Smooth muscle cell (in vitro differentiated cells): ENCODE data around the gene COLGALT1. TPM values are rescaled to one million over a fixed set of nuclear protein-coding genes. Genes with fewer than 3 reads are reported as not detected.

Experiments
- DNase-seq: peaks from one replicate; lab custom pipeline; 2025; ENCODE audit not compliant: unreplicated experiment; lab: John Stamatoyannopoulos, UW
- H2AFZ ChIP-seq: fragments of 200-600 bp; sonication (generic); 2 replicates; pipeline ENCODE4 v1.6.0; 2016; ENCODE audit warnings: antibody characterized with exemption, low read depth, mild to moderate bottlenecking
- H3F3A ChIP-seq: fragments of 200-600 bp; sonication (generic); 2 replicates; pipeline ENCODE4 v1.6.0; 2017; ENCODE audit warnings: antibody characterized with exemption, low read depth
- H3K27ac ChIP-seq: fragments of 200-600 bp; sonication (generic); 2 replicates; pipeline ENCODE4 v1.5.1; 2016; ENCODE audit warnings: low read depth, mild to moderate bottlenecking
- H3K27me3 ChIP-seq: fragments of 200-600 bp; sonication (generic); 2 replicates; pipeline ENCODE4 v1.6.1; 2016; ENCODE audit warnings: low read depth, mild to moderate bottlenecking
- H3K36me3 ChIP-seq: fragments of 200-600 bp; sonication (generic); 2 replicates; pipeline ENCODE4 v1.5.1; 2016; ENCODE audit warnings: low read depth
- H3K4me1 ChIP-seq: fragments of 200-600 bp; sonication (generic); 2 replicates; pipeline ENCODE4 v1.5.1; 2016; ENCODE audit warnings: low read depth
- H3K4me2 ChIP-seq: fragments of 200-600 bp; sonication (generic); 2 replicates; pipeline ENCODE4 v1.6.0; 2016; ENCODE audit warnings: mild to moderate bottlenecking
- H3K4me3 ChIP-seq: fragments of 200-600 bp; sonication (generic); 2 replicates; pipeline ENCODE4 v1.5.1; 2016; ENCODE audit warnings: mild to moderate bottlenecking
- H3K79me2 ChIP-seq: fragments of 200-600 bp; sonication (generic); 2 replicates; pipeline ENCODE4 v1.6.0; 2016; ENCODE audit warnings: low read depth, mild to moderate bottlenecking
- H3K9ac ChIP-seq: fragments of 200-600 bp; sonication (generic); 2 replicates; pipeline ENCODE4 v1.6.0; 2016; ENCODE audit warnings: low read depth
- H3K9me3 ChIP-seq: fragments of 200-600 bp; sonication (generic); replicated peaks from 2 replicates; pipeline ENCODE4 v1.5.1; 2016; ENCODE audit warnings: low read depth
- H4K20me1 ChIP-seq: fragments of 200-600 bp; sonication (generic); 2 replicates; pipeline ENCODE4 v1.6.0; 2016; ENCODE audit warnings: low read depth
- WGBS: methylation state at CpG from one replicate; pipeline ENCODE4 v1.1.7; 2016; ENCODE audit warnings: low lambda C conversion rate; 5-methylcytosine and 5-hydroxymethylcytosine counted together
- polyA plus RNA-seq: library from polyadenylated mRNA; unstranded; fragments of >200 nt; fragmentation: Nextera tagmentation; extraction: Ambion mirVana; gene quantifications from 2 replicates; pipeline ENCODE4 v1.2.1, GENCODE V29; 2016
- total RNA-seq: library from RNA; depleted of rRNA; stranded (reverse); fragments of >200 nt; gene quantifications from 2 replicates; pipeline ENCODE4 v1.2.3, GENCODE V29; 2014
- TF ChIP-seq, protein P1 (sequence below): fragments of 200-600 bp; sonication (generic); IDR thresholded peaks from 2 replicates; pipeline ENCODE4 v1.5.1; 2017; ENCODE audit warnings: borderline replicate concordance, mild to moderate bottlenecking, antibody characterized with exemption; ENCODE audit not compliant: insufficient read depth, poor library complexity, severe bottlenecking

Gene COLGALT1
- total and polyA plus RNA-seq, 2 experiments from 2014 or later = 126 to 151 TPM

DNA sequence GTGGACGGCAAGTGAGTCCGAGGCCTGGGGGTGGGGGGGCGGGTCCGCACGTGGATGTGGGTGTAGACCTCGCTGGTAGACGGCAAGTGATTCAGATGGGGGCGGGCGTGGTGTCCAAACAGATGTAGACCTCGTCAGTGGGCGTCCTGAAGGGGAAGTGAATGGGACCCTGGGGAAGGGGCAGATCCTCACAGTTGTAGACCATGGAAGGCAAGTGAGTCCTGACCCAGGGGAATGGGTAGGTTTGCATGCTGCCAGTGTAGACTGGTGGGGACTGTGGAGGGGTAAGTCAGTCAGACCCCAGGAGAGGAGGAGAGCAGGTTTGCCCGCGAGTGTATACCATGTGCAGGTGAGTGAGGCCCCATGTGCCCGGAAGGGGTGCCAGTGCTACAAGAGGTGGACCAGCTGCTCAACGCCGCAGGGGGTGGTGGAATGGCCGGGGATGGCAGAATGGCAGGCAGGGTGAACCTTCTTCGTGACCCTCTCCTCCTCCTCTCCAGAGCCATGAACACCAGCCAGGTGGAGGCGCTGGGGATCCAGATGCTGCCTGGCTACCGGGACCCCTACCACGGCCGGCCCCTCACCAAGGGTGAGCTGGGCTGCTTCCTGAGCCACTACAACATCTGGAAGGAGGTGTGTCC, 22.1 kb downstream of the COLGALT1 start:
- H3K4me3 ChIP-seq = no peak overlapping the region
- no peak for DNase-seq
- no peaks in the 10 kb centered on the region for H3K9me3 ChIP-seq
- TF ChIP-seq, protein P1, sequence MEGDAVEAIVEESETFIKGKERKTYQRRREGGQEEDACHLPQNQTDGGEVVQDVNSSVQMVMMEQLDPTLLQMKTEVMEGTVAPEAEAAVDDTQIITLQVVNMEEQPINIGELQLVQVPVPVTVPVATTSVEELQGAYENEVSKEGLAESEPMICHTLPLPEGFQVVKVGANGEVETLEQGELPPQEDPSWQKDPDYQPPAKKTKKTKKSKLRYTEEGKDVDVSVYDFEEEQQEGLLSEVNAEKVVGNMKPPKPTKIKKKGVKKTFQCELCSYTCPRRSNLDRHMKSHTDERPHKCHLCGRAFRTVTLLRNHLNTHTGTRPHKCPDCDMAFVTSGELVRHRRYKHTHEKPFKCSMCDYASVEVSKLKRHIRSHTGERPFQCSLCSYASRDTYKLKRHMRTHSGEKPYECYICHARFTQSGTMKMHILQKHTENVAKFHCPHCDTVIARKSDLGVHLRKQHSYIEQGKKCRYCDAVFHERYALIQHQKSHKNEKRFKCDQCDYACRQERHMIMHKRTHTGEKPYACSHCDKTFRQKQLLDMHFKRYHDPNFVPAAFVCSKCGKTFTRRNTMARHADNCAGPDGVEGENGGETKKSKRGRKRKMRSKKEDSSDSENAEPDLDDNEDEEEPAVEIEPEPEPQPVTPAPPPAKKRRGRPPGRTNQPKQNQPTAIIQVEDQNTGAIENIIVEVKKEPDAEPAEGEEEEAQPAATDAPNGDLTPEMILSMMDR = no peak
- no peak overlapping the region for H3K9ac ChIP-seq
- H3K27ac ChIP-seq = no peak overlapping the region
- H3K4me1 ChIP-seq = no peaks in the 10 kb centered on the region
- H3K27me3 ChIP-seq = no peaks in the 10 kb centered on the region
- WGBS = 92% methylated on average over 18 of the region's 22 CpGs
- H3K79me2 ChIP-seq = no peaks in the 10 kb centered on the region
- no peak overlapping the region for H3K4me2 ChIP-seq
- H2AFZ ChIP-seq = no peak overlapping the region
- no peaks in the 10 kb centered on the region for H3F3A ChIP-seq
- H3K36me3 ChIP-seq = no peaks in the 10 kb centered on the region
- H4K20me1 ChIP-seq = peaks cover 38% of the 10 kb centered on the region

DNA sequence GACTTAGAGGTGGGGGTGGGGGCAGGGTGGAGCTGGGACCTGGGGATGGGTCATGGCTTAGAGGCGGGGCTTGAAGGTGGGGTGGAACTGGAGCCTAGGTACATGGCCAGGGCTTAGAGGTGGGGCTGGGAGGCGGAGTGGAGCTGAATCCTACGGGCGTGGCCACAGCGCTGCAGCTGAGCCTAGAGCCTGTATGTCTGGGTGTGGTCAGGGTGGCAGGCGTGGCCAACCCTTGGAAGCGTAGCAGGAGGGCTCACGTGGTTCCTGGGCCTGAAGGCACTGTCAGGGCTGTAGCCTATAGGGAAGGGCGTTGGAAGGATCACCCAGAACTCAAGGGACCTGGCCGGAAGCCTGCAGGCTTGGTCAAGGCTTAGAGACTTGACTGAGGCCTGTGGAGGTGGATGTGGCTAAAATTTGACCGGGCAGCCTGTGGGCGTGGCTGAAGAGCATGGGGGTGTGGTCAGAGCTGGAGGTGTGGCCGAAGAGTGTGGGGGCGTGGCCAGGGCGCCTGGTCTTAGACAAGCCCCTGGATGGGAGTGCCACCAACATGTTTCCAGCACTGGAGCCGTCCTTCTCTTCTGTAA, 24.3 kb downstream of the COLGALT1 start:
- Histone ChIP-seq H3K4me1 (no peaks in the 10 kb centered on the region), H3F3A (no peaks in the 10 kb centered on the region), H3K4me3 (no peak overlapping the region), H4K20me1 (peaks cover 41% of the 10 kb centered on the region), H3K27ac (no peak overlapping the region), H3K27me3 (no peaks in the 10 kb centered on the region), H2AFZ (no peak overlapping the region), H3K4me2 (no peak overlapping the region), H3K79me2 (no peaks in the 10 kb centered on the region), H3K36me3 (no peaks in the 10 kb centered on the region), H3K9me3 (no peaks in the 10 kb centered on the region), H3K9ac (no peak overlapping the region)
- DNase-seq = no peak
- WGBS = 66% methylated on average over 14 of the region's 16 CpGs
- TF ChIP-seq, protein P1 = no peak

DNA sequence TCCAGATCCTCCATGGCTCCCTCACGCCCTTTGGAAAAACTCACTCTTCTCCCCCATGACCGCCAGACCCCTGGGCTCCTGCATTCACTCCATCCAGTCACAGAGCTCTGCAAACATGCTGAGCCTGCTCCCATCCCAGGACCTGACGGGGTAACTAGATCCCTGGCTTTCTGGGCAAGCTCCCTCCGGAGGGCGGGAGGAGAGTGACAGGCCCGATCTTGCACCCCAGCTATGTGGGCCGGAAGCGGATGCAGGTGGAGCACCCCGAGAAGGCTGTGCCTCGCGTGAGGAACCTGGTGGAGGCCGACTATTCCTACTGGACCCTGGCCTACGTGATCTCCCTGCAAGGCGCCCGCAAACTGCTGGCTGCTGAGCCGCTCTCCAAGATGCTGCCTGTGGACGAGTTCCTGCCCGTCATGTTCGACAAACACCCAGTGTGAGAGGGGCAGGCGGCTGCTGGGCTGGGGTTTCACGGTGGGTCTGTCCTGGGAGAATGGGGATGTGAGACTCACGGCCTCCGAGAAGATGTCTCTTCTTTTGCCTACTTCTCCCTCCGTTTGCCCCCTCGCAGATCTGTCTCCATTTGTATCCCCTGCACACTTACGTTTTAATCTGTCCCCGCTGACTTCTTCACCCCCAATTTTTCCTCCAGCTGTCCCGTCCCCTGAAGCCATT, 25.2 kb downstream of the COLGALT1 start:
- Histone ChIP-seq H3K4me2 (no peak overlapping the region), H4K20me1 (peaks cover 37% of the 10 kb centered on the region), H3K9me3 (no peaks in the 10 kb centered on the region), H3K36me3 (no peaks in the 10 kb centered on the region), H3K27me3 (no peaks in the 10 kb centered on the region), H3F3A (no peaks in the 10 kb centered on the region), H3K4me3 (no peak overlapping the region), H3K9ac (no peak overlapping the region), H2AFZ (no peak overlapping the region), H3K4me1 (no peaks in the 10 kb centered on the region), H3K79me2 (no peaks in the 10 kb centered on the region), H3K27ac (no peak overlapping the region)
- no peak for DNase-seq
- WGBS = 93% methylated on average over 28 of the region's 28 CpGs
- TF ChIP-seq, protein P1 = no peak
